Mucosa of gallbladder (tissue), 1 donor: ENCODE results near the gene DHCR7. TPM values are rescaled to one million over a fixed set of nuclear protein-coding genes. Genes with fewer than 3 reads are reported as not detected.

ENCODE experiments used
- DNase-seq: peaks from one replicate; pipeline ENCODE4 v3.0.0-alpha.2; 2020; ENCODE audit warnings: low spot score
- total RNA-seq: library from RNA; stranded (reverse); gene quantifications from one replicate; pipeline ENCODE4 v1.2.1, GENCODE V29; 2021
- donor health status: DM: no; HTN: no; CAD: no.

Gene DHCR7
- total RNA-seq, 1 donor from 2014 or later, result 161 TPM

DNA sequence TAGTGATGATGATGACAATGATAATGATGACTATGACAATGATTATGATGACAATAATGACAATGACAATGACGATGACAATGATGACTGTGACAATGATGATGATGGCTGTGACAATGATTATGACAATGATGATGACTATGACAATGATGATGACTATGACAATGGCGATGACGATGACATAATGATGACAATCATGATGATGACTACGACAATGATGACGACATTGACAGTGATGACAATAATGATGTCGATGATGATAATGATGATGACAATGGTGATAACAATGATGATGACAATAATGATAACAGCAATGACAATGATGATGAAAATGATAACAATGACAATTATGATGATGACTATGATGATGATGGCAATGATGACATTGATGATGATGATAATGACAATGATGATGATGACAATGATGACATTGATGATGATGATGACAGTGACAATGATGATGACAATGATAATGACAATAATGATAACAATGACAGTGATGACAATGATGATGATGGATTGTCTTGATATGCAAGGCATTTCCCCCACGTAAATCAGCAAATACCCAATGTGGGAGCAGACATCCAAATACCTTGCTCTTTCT lies 37.7 kb downstream of the DHCR7 start:
- no peak for DNase-seq

DNA sequence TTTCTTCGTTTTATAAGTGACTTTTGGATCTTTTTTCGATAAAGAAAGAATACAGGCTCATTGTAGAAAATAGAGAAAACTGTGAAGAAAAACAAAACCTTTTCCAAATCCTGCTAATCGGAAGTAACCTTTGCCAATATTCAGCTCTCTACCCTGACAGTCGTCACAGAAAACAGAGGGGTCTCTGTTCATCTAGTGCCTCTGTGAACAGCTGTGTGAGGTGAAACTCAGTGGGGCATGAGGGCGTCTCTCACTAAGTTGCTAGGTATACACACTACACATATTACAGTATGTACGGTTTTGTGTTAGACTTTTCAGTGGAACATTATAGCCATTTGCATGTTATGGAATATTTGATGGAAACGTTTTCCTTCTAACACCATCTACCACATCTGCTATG lies 39.4 kb downstream of the DHCR7 start:
- no peak for DNase-seq

DNA sequence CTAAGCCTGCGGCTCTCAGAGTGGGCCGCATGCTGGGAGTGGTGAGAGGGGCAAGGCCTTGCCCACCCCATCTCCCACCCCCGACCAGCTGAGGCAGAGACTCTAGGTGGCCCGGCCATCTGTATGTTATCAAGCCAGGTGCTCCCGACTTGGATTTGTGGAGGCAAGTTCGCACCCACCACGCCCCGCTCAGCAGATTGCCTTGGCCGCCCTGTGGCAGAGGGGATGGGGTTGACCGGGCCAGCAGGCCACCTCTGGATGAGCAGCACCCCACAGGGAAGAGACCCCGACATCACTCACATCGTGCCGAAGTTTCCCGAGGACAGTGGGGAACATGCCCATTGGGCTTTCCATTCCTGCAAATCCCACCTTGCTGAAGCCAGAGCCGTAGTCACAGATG lies 40.8 kb downstream of the DHCR7 start:
- DNase-seq, result no peak

DNA sequence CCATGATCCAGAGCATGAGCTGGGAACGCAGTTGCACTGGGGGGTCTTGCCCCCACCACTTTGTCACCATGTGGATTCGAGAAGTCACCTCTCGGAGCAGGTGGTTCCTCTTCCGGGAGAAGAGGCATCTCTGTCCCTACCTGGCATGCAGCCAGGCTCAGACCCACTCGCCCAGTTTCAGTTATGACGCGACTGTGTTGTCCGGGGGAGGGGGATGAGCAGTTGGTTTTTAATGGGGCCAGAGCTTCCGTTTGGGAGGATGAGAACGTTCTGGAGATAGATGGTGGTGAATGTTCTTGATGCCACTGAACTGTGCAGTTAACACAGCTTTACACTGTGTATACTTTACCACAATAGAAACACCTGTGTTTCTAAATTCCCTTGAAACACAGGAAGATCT lies 41.5 kb downstream of the DHCR7 start:
- no peak for DNase-seq

DNA sequence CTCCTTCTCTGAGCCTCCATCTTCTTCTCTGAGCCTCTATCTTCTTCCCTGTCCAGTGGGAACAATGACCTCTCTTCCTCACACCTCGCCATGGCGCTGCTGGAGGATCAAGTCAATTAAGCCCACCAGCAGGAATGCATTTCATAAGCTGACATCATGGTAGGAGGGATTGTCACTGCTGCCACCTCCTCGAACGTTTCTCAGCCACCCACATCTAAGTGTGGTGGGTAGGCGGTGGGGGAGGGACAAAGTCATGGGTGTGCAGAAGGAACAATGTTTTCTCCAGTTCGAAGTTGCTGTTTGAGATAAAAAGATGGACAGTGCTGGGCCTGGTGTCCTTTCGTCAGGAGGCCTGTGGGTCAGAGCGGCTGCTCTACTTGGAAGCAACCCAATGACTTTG lies 44.0 kb downstream of the DHCR7 start:
- DNase-seq, result no peak

DNA sequence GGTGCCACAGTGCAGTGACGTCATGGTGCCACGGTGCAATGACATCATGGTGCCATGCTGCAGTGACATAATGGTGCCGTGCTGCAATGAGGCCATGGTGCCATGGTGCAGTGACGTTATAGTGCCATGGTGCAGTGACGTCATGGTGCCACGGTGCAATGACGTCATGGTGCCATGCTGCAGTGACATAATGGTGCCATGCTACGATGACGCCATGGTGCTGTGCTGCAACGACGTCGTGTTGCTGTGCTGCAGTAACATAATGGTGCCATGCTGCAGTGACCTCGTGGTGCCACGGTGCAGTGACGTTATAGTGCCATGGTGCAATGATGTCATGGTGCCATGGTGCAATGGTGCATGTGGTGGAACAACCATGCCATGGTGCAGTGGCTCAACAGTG lies 45.3 kb downstream of the DHCR7 start:
- no peak for DNase-seq

DNA sequence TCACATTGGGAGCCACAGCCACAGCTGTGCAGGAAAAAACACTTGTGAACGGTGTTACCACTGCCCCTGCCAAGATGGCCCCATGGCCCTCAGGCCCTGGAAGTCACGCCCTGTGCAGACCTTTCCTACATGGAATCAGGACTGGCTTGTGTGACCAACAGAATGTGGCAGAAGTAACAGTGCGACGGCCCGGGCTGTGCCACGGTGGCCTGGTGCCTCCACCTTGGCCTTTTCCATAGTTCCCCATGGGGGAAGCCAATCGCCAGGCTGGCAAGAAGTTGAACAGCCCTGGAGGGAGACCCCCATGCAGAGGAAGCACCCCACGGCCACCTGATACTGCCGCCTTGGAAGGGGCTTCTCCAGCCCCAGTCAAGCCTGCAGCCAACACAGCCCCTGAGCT lies 48.0 kb downstream of the DHCR7 start:
- DNase-seq, result no peak

DNA sequence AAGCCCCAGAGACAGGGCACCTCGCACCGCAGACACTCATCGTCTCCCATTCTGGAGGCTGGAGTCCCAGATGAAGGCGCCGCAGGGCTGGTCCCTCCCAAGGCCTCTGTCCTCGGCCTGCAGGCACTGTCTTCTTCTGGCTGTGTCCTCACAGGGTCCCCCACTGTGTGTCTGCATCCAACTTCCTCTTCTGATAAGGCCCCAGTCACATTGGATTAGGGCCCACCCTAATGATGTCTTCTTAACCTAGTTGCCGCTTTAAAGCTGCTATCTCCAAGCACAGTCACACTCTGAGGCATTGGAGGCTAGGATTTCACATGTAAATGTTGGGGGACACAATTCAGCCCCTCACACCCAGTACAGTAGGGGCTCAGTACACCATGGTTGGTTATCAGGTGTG lies 48.9 kb downstream of the DHCR7 start:
- no peak for DNase-seq

DNA sequence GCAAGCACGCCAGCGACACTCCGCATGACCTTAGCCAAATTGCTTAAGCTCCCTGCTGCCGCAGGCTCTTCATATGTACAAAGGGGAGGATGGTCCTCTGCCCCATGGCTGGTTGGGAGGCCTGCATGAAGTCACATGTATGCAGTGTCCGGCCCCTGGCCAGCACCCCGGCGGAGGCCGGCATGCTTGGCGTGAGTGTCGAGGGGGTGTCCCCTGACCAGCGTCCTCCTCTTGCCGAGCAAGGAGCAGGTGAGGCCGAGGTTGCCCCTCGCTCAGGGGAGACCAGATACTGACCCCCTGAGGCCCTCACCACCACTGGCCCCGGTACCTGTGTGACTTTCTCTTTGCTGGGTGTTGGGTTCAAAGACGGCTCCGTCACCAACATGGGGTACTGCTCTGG lies 50.2 kb downstream of the DHCR7 start:
- DNase-seq, result no peak

DNA sequence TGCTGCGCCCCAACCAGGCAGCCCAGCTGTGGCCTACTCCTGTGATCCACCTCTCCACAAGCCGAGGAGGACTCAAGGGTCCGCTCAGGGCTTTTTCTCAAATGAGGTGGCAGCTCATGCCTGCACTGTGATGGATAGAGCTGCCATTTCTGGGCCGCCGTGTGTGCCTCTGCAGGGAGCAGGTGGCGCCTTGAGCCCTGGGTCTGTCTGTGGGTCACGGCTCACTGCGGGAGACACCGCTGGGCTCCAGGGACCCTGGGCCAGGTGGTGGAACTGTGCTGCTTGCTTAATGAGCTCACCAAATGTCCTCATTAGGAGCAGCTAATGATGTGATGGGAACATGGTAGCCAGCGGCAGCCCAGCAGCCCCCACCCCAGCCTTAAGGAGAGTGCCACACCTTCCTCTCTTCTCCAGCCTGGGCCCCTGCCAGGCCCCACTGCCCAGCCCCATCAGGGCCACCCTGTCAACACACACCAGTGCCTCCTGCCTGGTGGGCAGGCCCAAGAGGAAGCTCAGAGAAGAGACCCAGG lies 50.8 kb downstream of the DHCR7 start:
- no peak for DNase-seq

DNA sequence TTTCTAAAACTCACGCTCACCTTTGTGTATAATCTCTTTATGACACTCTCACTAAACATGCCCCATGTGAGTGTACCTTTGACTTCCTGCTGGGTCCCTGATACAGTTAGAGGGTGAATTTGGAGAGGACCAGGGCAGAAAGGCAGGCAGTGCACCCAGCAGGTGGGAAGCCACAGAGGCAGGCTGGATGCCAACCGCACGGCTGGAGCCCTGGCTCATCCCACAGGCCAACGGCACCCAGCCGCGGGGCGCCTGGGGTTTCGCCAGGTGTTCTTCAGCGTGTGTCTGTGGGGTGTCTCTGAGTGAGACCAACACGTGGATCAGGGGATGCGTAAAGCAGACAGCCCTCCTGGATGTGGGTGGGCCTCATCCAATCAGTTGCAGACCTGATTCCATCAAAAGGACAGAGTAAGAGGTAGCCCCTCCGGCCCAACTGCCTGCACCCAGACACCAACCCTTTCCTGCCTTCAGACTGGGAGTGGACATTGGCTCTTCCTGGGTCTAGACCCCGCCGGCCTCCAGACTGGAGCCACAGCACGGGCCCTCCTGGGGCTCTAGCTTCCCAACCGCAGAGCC lies 51.6 kb downstream of the DHCR7 start:
- no peak for DNase-seq

DNA sequence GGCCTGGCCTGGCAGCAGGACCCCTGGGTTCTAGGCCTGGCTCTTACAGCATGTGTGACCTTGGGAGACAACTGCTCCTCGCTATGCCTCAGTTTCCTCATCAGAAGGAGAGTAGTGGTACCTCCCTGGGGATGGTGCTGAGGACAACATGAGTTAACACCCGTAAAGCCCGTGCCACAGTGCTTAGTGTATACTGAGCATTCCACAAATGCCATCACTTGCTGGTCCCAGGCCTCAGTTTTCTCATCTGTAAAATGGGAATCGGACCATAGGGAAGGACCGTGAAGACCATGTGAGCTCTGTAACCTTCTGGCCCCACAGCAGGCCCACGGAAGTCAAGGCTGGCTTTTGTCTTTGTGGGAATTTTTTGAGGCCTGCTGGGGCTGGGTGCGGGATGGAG lies 52.4 kb downstream of the DHCR7 start:
- no peak for DNase-seq

DNA sequence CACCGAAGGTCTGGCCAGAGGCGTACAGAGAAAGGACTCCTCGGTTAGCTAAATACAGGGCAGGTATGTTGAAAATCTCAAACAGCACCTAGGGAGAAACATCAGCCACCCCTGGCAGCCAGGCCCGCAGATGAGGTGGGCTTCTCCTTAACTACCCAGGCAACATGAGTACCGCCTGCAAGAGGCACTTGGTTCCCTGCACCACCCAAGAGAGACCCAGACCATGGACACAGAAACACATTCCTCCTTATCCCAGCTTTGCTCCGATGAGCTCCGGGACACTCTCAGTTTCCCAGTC lies 53.0 kb downstream of the DHCR7 start:
- no peak for DNase-seq

DNA sequence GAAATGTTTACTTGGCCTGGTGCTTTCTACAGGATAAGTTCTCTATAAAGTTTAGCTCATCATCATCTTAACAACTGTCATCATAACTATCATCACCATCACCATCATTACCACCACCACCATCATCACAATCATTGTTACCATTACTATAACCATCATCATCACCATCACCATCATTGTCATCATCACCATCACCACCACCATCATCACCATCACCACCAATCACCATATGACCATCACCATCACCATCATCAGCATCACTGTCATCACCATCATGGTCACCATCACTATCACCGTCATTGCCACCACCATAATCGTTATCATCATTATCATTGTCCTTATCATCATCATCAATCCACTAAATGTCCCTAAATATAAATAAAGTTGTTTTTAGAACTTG lies 54.9 kb downstream of the DHCR7 start:
- no peak for DNase-seq

DNA sequence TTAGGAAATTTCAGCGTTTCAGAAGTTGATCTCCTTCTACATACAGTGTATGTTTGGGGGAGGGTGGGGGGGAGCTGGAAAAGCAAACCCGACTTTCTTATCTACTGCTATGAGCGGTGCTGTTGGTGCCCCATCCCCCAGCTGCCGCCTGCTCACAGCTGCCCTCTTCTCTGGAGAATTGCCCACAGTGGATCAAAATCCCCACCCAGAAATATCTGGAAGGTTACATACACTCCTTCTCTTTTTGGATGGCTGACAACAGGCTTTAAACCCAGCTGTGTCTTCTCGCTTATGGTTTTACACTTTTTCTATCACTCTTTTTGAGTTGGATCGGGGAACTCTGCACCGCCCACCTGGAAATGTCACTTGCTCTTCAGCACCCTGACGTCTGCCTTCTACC lies 56.4 kb downstream of the DHCR7 start:
- no peak for DNase-seq

DNA sequence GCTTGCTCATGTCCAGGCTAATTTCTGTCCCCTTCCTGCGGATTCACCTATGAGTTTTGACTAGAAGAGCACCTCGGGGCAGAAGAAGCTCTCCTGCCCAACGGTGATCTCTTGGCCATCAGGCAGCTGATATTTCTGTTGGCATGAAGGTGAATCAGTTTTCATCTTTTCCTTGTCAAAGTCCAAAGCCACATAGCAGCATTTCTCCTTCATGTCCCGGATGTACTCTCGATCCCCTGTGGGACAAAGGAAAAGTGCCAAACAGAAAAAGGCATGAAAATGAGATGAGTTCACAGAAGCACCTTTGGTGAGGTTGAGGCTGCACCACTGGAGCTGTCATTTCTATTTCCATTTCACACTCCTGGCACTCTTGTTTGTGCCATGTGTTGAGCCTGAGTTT lies 56.8 kb downstream of the DHCR7 start:
- no peak for DNase-seq

DNA sequence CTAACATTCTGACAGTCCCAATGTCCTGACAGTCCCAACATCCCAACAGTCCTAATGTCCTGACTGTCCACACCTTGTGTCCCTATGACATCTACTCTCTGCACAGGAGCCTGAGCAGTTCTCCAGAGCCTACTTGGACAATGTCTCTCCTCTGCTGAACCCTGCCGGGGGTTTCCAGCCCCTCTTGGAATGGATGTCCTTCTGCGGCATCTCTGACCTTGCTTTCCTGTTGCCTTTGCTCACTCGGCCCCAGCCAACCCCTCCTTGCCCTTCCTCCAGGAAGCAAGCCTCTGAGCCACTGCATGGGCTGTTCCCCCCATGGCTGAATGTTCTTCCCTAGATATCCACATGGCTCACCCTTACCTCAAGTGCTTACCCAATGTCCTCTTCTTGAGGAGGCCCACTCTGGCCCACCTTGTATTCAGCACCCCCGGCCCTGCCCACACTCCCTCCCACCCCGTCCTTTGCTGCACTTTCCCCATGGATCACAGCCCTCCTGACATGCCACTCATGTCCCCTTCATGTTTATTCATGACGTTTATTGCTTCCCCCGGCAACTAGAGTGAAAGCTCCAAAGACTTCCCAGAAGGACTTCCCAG lies 59.5 kb downstream of the DHCR7 start:
- DNase-seq, result no peak

DNA sequence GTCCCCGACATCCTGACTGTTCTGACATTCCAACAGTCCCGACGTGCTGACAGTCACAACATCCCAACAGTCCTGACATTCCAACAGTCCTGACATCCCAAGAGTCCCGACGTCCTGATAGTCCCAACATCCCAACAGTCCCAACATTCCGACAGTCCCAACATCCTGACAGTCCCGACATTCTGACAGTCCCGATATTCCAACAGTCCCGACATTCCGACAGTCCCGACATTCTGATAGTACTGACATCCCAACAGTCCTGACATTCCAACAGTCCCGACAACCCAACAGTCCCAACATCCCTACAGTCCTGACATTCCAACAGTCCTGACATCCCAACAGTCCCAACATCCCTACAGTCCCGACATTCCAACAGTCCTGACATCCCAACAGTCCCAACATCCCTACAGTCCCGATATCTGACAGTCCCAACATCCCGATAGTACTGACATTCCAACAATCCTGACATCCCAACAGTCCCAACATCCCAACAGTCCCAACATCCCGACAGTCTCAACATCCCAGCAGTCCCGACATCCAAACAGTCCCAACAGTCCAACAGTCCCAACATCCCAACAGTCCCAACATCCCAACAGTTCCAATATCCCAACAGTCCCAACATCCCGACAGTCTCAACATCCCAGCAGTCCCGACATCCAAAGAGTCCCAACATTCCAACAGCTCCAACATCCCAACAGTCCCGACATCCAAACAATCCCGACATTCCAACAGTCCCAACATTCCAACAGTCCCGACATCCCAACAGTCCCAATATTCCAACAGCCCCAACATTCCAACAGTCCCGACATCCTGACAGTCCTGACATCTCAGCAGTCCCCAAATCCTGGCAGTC lies 60.2 kb downstream of the DHCR7 start:
- no peak for DNase-seq

DNA sequence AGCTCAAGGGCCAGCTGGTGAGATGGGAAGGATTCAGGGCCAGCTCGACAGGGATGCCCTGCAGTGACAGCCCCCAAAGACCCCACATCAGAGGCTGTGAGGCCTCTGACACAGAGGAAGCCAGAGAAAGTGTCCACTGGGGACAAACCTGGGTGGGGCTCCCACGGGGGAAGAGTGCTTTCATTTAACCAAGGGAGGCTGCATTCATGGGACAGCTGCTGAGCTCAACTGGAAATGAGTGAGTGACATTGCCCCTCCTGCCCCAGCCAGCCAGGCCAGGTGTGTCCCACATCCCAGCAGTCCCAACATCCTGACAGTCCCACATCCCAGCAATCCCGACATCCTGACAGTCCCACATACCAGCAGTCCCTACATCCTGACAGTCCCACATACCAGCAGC lies 61.0 kb downstream of the DHCR7 start:
- DNase-seq, result no peak

DNA sequence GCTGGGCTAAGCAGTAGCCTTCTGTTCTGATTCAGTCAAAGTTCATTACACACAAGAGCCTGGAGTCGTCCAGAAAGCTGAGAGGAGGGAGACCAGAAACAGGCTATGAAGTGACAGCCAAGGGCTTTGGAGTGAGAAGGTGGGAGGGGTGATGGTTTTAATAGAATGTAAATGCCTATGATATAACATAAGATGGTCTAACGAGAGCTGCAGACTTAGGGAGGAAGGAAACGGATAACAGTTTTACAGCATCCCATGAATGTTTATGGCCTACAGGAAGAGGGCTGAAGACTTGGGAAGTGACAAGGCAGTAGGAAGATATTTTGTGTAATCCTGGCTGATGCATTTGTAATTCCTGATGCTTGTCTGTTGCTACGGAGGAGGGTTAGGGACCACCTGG lies 62.0 kb downstream of the DHCR7 start:
- no peak for DNase-seq

DNA sequence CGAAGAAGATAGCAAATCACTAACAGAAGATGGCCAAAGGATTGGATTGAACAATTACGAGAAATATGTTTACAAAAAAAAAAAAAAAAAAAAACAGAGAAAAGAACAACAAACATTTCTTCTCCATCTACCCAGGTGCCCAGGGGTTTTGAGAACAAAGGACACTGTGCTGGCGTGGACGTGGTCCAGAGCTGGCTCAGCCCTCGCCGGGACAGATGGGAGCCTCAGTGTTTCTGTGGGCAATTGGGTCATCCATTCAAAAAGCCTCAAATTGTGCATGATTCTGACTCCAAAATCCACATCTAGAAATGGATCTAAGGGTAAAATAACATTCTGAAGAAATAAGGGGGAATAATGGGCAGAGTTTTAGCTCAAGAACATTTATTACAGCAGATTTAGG lies 63.1 kb downstream of the DHCR7 start:
- DNase-seq, result no peak

DNA sequence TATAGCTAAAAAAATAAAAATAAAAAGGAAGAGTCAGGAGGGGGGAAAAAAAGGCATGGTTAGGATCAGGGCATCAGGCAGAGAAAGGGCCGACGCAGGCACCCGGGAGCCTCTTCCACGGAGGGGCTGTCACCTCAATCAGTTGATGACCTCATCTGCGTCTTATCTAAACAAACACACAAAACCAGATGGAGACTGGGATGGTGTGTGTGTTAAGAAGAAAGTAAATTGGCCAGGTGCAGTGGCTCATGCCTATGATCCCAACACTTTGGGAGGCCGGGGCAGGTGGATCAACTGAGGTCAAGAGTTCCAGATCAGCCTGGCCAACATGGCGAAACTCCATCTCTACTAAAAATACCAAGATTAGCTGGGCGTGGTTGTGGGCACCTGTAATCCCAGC lies 63.6 kb downstream of the DHCR7 start:
- DNase-seq, result no peak
